ENCODE results near the gene UQCRC2.

GRCh38 chr16:21950782-21951521 lies 2.2 kb upstream of the UQCRC2 start:
- TF ChIP-seq CTCF (conservative IDR thresholded peaks at IDR 0.05) (peak; percentile 54; the same call in 1 of the 2 replicates), EZH2 (IDR thresholded peaks at IDR 0.05; ENCODE audit: low read depth) (no peak)

Data from PC-9 (cell line).